Measurements from ENCODE around the gene ZCCHC24. TPM values are rescaled to one million over a fixed set of nuclear protein-coding genes. Genes with fewer than 3 reads are reported as not detected.

Gene ZCCHC24
- 0.32 TPM for polyA plus RNA-seq (2012; ENCODE audit: missing spikeins)

- DNase-seq (ENCODE audit: insufficient read length), result peak; percentile 95
- TF ChIP-seq TAF1 (IDR thresholded peaks at IDR 0.05; ENCODE audit: borderline replicate concordance, low read depth, low read length) (no peak), POLR2AphosphoS5 (IDR thresholded peaks at IDR 0.05; ENCODE audit: low read depth, low read length) (no peak), POLR2A (IDR thresholded peaks at IDR 0.05; ENCODE audit: low read depth, low read length) (peak; percentile 36; the same call in 1 of the 2 replicates)
- FAIRE-seq, result peak; percentile 86
Observed at GRCh38 chr10:79445161-79445976, at the start of gene ZCCHC24. ZCCHC24 (minus strand) TSS chr10:79445624; CDS start chr10:79445440, 184 bp downstream.

- TF ChIP-seq POLR2A (IDR thresholded peaks at IDR 0.05; ENCODE audit: low read depth, low read length) (no peak), TAF1 (IDR thresholded peaks at IDR 0.05; ENCODE audit: borderline replicate concordance, low read depth, low read length) (no peak), POLR2AphosphoS5 (IDR thresholded peaks at IDR 0.05; ENCODE audit: low read depth, low read length) (no peak)
- no peak for DNase-seq (ENCODE audit: insufficient read length)
- no peak for FAIRE-seq
Observed at GRCh38 chr10:79493806-79494205, 48.4 kb upstream of the ZCCHC24 start.

DNA sequence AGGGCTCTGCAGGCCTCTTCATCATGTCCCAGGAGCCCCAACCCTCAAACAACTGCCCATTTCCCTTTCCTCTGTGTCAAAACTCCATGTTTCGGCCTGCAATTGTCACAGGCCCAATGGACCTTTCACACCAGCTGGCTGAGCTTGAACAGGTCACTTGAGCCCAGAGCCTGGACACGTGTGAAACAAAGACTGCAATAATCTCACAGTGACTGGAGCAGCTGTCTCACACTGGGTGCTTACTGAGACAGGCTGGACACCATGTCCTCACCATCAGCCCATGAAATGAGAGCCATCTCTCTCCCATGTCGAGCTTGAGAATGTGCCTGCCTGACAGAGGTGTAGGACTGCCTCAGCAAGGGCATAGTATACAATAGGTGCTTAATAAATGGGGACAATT lies 47.4 kb upstream of the ZCCHC24 start:
- no peak for DNase-seq (ENCODE audit: insufficient read length)
- TF ChIP-seq POLR2A (IDR thresholded peaks at IDR 0.05; ENCODE audit: low read depth, low read length) (no peak), TAF1 (IDR thresholded peaks at IDR 0.05; ENCODE audit: borderline replicate concordance, low read depth, low read length) (no peak), POLR2AphosphoS5 (IDR thresholded peaks at IDR 0.05; ENCODE audit: low read depth, low read length) (no peak)
- no peak for FAIRE-seq

GRCh38 chr10:79492256-79492655 lies 46.8 kb upstream of the ZCCHC24 start:
- no peak for TF ChIP-seq POLR2AphosphoS5 (IDR thresholded peaks at IDR 0.05; ENCODE audit: low read depth, low read length)
- no peak for TF ChIP-seq TAF1 (IDR thresholded peaks at IDR 0.05; ENCODE audit: borderline replicate concordance, low read depth, low read length)
- no peak for TF ChIP-seq POLR2A (IDR thresholded peaks at IDR 0.05; ENCODE audit: low read depth, low read length)
- DNase-seq (ENCODE audit: insufficient read length) (no peak), FAIRE-seq (no peak)

GRCh38 chr10:79491143-79491835 lies 45.9 kb upstream of the ZCCHC24 start:
- DNase-seq (ENCODE audit: insufficient read length) (no peak), FAIRE-seq (no peak)
- no peak for TF ChIP-seq TAF1 (IDR thresholded peaks at IDR 0.05; ENCODE audit: borderline replicate concordance, low read depth, low read length)
- TF ChIP-seq POLR2A (IDR thresholded peaks at IDR 0.05; ENCODE audit: low read depth, low read length), result no peak
- no peak for TF ChIP-seq POLR2AphosphoS5 (IDR thresholded peaks at IDR 0.05; ENCODE audit: low read depth, low read length)

DNA sequence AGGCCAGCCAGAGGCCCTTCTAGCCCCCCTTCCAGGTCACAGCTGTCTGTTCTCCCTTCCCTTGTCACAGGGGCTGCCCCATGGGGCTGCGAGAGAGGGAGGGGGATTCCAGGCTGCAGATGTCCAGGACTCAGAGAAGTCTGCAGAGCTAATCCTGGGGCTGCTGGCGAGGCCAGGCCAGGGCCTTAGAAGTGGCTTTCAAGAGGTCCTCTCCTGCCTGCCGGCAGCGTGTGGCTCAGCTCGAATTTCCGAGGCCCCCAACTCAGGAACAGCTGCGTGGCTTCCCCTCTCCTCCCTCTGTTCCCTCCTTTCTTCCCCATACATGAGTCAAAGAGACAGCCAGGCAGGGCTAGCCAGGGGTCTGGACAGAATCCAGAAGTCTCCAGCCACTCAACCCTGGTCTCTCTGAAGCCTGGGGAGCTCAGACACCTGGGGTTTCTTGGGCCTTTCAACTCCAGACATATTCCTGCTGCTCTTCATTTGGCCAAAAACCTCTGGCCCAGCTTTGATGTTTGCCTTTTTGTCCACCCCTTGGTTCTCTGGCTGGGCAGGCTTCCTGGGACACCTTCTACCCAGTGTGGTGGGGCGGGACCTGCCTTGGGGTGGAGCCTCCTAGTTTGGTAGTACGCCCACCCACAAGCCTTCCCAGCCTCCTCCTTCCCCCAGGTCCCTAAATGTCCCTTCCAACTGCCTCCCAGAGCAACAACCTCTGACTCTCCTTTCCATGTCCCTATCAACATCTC lies 45.1 kb upstream of the ZCCHC24 start:
- DNase-seq (ENCODE audit: insufficient read length) (no peak), FAIRE-seq (no peak)
- no peak for TF ChIP-seq POLR2AphosphoS5 (IDR thresholded peaks at IDR 0.05; ENCODE audit: low read depth, low read length)
- TF ChIP-seq POLR2A (IDR thresholded peaks at IDR 0.05; ENCODE audit: low read depth, low read length), result no peak
- no peak for TF ChIP-seq TAF1 (IDR thresholded peaks at IDR 0.05; ENCODE audit: borderline replicate concordance, low read depth, low read length)

DNA sequence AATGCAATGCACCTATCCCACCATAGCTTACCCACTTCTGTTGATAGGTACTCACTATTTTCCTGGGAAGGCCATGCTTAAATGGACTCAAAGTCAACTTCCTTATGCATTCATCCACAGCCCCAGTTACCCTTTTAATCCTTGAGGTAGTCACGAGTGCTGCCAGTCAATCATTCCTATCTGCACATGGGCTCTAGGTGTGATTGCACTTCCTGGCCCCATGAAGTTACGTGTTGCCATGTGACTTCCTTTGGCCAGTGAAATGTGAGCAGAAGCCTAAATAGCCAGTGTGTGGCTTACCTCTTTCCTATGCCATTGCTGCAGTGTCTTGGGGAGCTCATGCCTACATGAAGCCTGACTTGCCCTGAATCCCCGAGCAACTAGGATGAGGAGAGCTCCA lies 43.4 kb upstream of the ZCCHC24 start:
- no peak for DNase-seq (ENCODE audit: insufficient read length)
- FAIRE-seq, result no peak
- no peak for TF ChIP-seq POLR2AphosphoS5 (IDR thresholded peaks at IDR 0.05; ENCODE audit: low read depth, low read length)
- TF ChIP-seq POLR2A (IDR thresholded peaks at IDR 0.05; ENCODE audit: low read depth, low read length), result no peak

DNA sequence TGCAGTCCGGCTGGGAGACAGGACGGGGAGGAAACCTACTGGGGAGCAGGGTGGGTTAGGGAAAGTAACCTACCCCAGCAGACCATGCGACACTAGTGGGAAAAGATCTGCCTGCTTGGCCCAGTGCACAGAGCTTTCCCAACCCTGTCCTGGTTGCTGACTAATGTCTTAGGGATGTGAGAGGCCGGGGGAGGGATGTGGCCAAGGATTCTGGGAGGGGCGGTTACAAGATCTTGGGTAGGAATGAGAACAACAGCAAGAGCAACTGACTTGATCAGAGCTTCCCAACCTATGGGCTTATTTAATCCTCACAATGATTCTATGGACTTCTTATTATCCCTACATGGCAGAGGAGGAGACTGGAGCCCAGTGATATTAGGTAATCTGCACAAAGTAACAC lies 42.9 kb upstream of the ZCCHC24 start:
- no peak for TF ChIP-seq POLR2A (IDR thresholded peaks at IDR 0.05; ENCODE audit: low read depth, low read length)
- TF ChIP-seq POLR2AphosphoS5 (IDR thresholded peaks at IDR 0.05; ENCODE audit: low read depth, low read length), result no peak
- TF ChIP-seq TAF1 (IDR thresholded peaks at IDR 0.05; ENCODE audit: borderline replicate concordance, low read depth, low read length), result no peak
- FAIRE-seq (no peak), DNase-seq (ENCODE audit: insufficient read length) (no peak)

DNA sequence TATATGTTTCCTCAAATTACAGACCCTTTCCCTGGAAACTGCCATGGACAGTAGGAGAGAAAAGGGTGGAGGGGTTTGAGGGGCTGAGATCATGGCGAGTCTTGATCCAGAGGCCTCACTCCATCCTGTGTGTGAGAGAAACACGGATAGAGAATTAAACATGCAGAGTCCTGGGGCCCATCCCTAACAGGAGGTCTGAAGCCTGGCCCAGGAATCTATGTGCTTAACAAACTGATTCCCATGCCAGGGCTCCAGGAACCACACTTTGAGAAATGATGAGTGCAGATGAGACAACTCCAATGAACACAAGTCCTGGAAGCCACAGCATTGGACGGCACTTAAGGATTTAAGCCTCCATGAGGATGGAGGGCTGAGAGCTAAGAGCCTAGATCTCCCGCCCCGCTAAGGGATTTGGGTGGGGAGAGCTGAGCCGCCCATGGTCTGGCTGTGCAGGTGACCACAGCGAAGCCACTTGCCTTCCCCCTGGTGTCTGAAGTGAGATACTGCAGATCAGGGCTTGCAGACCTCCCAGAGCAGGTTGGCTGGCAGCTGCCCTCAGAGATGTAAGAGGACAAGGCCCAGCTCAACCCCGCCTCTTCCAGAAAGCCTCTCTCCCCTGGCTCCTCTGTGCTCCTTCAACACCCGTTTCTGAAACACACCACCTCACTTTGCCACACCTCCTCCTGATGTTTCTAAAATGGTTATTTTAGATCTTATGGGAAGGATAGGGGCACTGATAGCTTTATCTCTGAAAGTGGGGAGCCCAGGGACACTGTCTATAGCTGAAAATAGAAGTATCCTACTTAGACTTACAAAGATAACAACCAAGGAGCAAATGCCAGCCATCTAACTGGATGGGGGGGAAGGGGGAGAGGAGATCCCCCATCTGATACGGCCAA lies 42.1 kb upstream of the ZCCHC24 start:
- TF ChIP-seq TAF1 (IDR thresholded peaks at IDR 0.05; ENCODE audit: borderline replicate concordance, low read depth, low read length), result no peak
- TF ChIP-seq POLR2A (IDR thresholded peaks at IDR 0.05; ENCODE audit: low read depth, low read length), result no peak
- TF ChIP-seq POLR2AphosphoS5 (IDR thresholded peaks at IDR 0.05; ENCODE audit: low read depth, low read length), result no peak
- FAIRE-seq (peak; percentile 90), DNase-seq (ENCODE audit: insufficient read length) (peak; percentile 54)

- TF ChIP-seq POLR2AphosphoS5 (IDR thresholded peaks at IDR 0.05; ENCODE audit: low read depth, low read length) (no peak), TAF1 (IDR thresholded peaks at IDR 0.05; ENCODE audit: borderline replicate concordance, low read depth, low read length) (no peak), POLR2A (IDR thresholded peaks at IDR 0.05; ENCODE audit: low read depth, low read length) (no peak)
- DNase-seq (ENCODE audit: insufficient read length) (no peak), FAIRE-seq (no peak)
Observed at GRCh38 chr10:79484476-79484875, 39.1 kb upstream of the ZCCHC24 start.
